Hematopoietic multipotent progenitor cell treated with erythropoietin and hydrocortisone succinate and interleukin-3 and kit ligand, for 6 days (in vitro differentiated cells): ENCODE data around the gene URGCP.

Source experiments
- DNase-seq: peaks from one replicate; pipeline ENCODE4 v3.0.0-alpha.2; 2015

The URGCP gene

DNA sequence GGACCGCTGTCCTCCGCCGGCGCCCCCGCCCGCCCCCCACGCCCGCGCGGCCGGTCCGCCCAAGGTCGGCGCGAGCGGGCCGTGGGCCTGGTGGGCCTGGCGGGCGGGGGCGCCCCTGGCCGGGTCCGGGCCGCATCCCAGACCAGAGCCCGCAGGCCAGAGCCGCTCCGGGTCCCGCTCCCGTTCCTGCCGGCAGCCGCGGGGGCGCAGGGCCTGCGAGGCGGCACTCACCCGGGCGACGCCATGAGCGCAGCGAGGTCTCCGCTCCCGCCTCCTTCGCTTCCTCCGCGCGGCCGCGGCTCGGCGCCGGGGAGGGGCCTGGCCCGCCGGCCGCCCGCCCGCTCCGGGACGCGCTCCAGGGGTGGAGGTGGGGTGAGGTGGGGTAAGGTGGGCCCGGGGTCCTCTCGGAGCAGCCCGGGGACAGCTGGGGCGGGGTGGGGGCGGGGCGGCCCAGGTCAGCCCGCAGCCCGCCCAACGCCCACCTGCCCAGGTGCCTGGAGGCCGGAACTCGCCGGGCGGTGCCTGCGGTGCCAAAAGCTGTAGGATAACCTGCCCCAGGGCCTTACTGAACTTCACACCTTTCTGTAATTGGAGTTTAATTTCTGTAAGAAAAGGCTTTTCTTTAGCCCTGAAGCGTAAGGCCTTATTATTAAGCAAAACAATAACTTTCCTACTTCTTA lies at the start of gene URGCP:
Gene URGCP, minus strand, starts transcription at position 266 of the 680 bp plus-strand sequence. Its CDS starts 21 bp downstream, at position 245.
- DNase-seq, result peak; percentile 69

DNA sequence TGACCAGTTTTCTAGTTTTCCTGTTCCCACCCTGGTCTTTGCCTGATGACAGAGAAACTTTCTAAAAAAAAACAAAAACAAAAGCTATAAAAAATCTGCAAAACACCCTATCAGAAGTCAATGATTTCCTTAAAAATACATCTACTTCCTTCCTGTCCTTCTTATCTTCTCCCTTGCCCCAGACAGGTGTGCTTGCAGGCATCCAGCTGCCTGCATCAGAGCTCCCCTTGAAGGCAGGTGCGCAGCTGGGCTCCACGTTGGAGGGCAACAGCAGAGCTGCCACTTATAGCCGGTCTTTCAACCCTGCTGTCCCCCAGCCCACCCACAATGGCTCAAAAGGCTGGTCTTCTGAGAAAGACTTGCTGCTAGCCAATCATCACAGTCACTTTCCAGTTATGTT lies 49.6 kb upstream of the URGCP start:
- DNase-seq, result no peak

GRCh38 chr7:43954524-43955228 lies 48.3 kb upstream of the URGCP start:
- peak; percentile 78 for DNase-seq

DNA sequence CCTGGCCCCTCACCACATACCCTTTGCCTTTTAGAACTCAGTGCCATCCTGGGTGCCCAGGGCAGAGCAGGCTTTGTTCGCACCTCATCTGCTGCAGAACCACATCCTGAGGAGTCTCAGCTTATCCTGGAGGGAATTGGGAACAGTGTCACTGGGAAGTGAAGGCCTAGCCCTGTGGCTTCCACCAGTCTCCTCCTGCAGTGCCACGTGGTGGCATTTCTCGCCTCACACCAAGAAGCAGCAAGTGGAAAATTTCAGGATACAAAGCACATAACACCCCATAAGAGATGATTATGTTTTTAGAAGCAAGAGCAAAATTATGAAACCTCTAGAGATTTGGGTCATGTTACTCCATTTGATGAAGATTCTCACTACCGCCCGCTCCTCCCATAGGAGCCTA lies 46.7 kb upstream of the URGCP start:
- DNase-seq, result no peak

DNA sequence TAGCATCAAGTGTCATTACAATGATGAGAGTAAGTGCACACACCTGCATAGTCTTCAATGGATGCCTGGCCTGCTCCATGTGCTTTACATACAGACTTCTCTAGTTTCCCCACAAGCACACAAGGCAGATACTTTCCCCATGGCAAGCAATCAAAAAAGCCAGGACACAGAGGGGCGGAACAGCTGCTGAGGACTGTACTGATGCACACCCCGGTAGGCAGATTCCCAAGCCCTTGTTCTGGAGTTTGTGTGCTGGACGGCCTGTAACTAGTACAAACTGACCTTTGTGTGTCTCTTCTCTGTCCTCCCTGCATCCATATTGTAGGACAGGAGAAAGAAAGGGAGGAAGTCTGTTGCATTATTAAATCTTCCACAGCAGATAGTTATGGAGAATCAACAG lies 45.6 kb upstream of the URGCP start:
- no peak for DNase-seq

GRCh38 chr7:43944286-43944685 lies 37.9 kb upstream of the URGCP start:
- DNase-seq, result no peak

DNA sequence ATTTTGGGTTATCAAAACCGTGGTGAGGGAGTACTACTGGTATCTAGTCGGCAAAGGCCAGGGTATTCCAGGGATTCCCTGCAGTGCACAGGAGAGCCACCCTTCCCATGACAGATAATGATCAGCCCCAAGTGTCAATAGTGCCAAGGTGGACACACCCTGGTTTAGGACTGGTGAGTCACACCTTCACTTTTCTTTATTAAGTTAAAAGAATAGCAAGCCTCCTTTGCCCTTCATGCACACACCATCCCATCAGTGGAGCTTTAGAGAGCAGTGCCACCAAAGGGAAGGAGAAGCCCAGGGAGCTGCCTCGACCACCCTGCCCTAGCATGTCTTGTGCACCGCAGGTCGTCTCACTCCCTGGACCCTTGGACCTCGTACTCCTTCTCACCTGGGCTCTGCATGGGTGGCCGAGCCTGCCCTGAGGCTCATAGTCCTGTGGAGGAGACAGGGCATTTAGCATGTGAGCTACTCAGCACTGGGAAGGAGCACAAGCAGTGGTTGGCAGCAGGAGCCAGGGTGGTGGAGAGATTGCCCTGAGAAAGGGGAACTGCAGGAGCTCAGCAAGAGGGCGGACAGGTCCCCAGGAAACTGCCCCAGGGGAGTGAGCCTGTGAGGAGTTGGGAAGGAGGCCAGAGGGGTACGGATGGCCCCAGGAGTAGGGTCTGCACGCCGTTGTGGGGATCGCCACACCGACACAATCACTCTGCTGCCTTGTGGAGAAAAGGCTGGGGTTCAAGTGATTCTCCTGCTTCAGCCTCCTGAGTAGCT lies 37.2 kb upstream of the URGCP start:
- no peak for DNase-seq

- DNase-seq, result no peak
Observed at GRCh38 chr7:43942997-43943396, 36.6 kb upstream of the URGCP start.

DNA sequence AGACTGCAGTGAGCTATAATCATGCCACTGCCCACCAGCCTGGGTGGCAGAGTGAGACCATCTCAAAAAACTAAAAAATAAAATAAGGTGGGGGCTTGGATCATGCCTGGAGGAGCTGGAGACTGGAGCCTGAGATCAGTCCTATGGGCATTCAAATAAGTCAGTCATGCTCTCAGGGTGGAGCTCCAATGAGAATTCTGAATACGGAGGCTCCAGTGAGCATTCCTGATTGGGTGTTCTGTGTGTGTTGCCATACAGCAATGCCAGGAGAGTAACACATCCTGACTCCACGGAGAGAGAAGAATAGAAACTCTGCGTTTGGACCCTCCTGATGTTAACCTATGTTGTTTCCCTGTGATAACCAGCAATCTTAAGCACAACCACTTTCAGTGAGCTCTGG lies 35.9 kb upstream of the URGCP start:
- no peak for DNase-seq

- no peak for DNase-seq
Observed at GRCh38 chr7:43938892-43939482, 32.6 kb upstream of the URGCP start.

DNA sequence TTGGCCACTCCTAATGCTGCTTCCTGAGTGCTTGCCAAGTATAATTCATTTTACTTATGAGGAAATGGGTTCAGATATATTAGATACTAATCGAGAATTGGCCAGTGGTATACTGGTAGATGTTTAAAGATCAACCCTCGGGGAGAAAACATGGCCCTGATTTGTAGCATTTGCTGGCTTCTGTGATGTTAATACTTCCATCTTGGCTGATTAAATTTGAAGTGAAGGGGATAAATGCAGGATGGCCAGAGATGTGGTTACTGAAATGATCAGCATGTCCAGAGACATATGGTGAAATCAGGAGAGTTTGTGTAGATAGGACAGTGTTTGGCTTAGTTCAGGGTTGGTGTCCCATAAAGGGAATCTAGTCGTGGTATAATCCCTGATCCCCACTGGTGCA lies 31.0 kb upstream of the URGCP start:
- DNase-seq, result no peak

DNA sequence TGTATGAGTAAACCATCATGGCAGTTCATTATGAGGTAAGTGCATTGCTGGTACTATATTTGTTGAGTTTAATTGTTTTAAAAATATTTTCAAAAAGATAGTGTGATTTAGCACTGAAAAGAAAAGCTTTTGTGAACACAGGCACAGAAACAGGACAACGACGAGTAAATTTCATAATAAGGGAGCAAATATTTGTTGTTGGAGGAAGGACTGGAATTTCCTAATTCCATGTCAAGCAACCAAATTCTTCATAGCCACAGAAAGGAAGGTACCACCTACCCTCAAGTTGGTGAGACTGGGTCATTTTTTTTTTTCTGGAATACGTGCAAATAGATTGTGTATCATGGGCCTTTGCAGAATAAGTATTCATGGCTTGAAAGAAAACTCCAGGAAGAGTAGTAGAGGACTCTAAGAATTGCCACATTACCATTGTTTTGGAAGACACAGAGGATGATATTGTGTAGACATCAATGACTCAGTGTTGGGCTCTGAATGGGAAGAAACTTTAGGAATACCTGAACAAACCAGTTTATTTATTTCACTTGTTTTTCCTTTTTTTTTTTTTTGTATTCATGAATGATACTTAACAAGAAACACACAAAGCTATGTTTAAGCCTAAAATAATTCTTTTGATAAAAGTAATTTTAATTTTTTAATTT lies 27.6 kb upstream of the URGCP start:
- DNase-seq, result no peak

GRCh38 chr7:43931346-43931745 lies 24.9 kb upstream of the URGCP start:
- no peak for DNase-seq

DNA sequence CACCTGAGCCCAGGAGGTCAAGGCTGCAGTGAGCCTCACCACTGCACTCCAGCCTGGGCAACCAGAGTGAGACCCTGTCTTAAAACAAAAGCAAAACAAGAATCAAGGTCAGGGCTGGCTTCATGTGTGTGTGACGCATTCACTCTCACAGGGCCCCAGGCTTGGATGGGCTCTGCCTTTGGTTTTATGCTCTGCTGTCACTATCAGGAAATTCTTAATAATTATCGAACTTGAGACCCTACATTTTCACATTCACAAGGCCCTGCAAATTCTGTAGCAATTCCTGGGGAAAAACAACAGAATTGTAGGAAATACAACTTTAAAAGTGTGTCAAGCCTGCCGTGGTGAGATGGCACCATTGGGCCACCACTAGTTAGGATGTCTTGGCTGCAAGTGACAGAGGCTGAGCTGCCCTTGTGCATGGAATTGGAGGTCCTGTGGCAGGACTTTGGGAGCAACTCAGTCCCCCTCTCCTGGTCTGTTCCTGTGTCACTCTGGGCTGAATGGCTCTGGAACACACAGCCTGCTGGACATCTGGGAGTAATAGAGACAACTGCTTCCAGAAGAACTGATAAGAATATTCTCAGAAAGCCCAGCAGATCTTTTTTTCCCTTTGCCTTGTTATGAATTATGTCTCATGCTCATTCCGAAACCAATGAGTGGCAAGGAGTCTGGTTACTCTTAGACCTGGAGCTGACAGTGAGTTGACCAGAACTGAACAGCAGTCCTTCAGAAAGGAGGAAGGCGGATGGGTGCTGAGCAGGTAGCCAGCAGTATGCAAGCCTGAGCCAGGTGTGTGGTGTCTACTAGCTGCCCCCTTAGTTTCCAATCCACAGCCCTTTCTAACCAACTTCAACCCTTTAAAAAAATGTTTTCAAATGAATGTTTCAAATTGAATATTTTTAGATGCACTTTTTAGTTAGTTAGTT lies 23.4 kb upstream of the URGCP start:
- DNase-seq, result no peak

DNA sequence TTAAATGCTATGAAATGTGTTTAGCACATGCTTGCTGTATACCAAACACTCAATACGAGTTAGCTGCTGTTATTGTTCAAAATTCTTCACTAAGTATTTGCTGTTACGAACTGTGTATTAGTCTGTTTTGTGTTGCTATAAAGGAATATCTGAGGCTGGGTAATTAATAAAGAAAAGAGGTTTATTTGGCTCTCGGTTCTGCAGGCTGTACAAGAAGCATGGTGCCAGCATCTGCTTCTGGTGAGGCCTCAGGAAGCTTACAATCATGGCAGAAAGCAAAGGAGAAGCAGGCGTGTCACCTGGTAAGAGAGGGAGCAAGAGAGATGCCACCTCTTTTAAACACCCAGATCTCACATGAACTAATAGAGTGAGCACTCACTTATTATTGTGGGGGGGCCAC lies 21.4 kb upstream of the URGCP start:
- DNase-seq, result no peak

- DNase-seq, result no peak
Observed at GRCh38 chr7:43926798-43927123, 20.4 kb upstream of the URGCP start.

DNA sequence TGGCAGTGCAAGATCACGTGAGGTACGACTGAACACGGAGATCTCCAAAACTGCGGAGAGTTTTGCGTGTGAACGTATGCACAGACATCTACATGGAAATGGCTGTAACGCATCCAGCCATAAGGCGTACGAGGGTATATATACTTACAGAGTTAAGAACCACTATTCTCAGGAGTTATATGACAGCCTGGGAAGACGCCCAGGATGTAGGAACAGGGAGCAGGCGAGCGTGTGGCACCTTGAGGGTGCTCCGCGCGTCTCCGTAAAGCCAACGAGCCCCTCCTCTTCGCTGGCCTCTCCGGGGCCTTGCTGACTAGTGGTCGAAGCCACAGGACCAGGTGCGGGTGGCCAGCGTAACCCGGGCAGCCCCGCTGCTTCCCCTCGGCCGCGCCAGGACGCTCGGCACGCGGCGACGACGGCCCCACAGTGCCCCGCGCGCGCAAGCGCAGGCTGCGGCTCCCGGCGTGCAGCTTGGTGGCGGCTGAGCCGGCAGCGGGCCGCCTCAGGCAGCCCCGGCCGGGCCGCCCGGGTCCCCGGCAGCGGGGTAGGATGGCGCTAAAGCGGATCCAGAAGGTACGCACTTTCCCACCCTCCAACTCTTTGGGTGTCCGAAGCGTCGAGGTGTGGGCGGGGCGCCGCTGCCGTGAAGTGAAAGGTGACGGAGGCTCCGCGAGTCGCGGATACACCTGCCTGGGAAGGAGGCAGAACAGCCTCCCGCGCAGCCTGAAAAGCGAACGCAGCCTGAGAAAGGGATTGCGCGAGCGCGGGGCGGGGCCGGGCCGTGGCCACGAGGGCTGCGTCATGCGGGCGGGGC lies 19.8 kb upstream of the URGCP start, which contains the start of gene UBE2D4:
Gene UBE2D4, plus strand, starts transcription at position 453 of the 814 bp plus-strand sequence. Its CDS starts 97 bp downstream, at position 550.
- DNase-seq, result peak; percentile 90

- no peak for DNase-seq
Observed at GRCh38 chr7:43922726-43923125, 16.3 kb upstream of the URGCP start.

GRCh38 chr7:43921423-43921822 lies 15.0 kb upstream of the URGCP start:
- DNase-seq, result no peak

- DNase-seq, result no peak
Observed at GRCh38 chr7:43915907-43916306, 9.5 kb upstream of the URGCP start.

- no peak for DNase-seq
Observed at GRCh38 chr7:43914795-43915194, 8.4 kb upstream of the URGCP start.
